Pons (tissue), 1 donor: ENCODE results near the gene FSIP1.
"Not testable (repeated sequence)": the region's sequence is repeated elsewhere in the genome, so short reads cannot be mapped to it uniquely, and the experiment has no call there.

Experiments
- DNase-seq: peaks from one replicate; pipeline ENCODE4 v3.0.0-alpha.2; 2016; ENCODE audit warnings: low spot score

FSIP1 gene

DNA sequence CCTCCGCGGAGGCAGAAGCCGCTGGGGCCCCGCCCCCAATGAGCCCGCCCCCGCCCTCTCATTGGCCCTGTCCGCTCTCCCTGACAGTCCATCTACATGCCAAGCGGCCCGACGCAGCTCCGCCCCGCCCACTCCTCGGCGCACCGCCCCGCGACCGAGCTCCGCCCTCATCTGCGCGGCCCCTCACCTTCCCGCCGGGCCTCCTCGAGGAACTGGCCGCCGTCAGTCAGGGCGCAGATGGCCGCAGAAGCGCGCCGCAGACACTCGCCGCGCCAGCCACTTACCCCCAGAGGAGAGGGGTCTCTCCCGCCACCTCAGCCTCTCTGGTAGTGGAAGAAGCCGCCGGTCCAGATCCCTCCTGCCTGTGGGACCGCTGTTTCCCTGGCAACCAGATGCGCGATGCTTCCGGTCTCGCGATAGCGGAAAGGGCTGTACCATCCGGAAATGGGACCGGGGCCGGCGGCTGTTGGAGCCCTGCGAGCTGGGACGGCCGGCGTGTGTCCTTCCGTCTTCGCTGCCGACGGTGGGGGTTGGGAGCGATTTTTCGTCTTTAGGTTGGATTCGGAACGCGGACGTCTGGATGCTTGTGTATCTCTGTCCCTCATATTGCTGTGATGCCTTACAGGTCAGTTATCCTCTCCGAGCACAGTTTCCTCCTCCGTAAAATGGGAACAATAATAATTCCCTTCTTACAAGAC lies at the start of gene FSIP1:
TSS of gene FSIP1 (minus strand) at position 401 of the 698 bp plus-strand sequence. CDS start 6,317 bp downstream, outside the sequence.
- DNase-seq = peak; percentile 92

DNA sequence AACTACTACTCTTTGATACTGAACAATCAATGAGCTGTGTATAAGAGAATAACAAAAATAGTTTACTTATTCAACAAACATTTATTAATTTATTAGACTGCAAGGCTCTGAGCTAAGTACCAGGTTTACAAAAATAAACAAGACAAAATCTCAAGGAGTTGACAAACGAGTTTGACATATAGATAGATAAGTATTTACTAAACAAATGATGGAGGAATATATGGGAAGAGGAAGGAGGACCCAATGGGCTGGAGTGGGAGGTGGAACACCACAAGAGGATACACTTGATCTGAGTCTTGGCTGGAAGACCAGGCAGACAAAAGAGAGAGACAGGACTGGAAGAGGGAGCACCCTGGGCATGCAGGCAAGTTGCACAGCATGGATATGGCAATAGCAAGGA lies 47.5 kb upstream of the FSIP1 start:
- DNase-seq = no peak

DNA sequence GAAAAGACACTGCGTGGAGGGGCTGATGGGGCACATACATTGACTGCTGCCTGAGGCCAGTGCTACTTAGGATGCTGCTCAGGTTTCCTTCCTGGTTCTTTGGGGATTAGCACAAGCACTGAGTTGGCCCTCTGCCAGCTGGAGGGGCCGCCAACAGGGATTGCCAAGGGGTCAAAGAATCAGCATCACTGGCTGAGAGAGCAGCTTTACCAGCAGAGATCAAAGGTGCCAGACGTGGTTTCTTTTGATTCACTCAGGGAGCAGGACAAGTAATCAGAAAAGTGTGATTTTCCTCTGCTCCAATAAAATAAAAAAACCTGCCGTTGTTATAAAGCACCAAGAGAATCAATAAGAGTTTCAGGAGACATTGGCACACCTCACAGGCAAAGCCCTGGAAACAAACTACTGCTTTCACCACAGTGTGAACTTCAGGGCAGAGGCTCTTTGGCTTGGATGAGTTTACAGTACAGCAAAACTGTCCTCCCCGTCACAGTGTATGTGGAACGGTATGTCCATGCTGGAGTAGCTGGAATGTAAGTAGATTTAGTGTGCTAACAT lies 45.8 kb upstream of the FSIP1 start:
- DNase-seq = no peak

DNA sequence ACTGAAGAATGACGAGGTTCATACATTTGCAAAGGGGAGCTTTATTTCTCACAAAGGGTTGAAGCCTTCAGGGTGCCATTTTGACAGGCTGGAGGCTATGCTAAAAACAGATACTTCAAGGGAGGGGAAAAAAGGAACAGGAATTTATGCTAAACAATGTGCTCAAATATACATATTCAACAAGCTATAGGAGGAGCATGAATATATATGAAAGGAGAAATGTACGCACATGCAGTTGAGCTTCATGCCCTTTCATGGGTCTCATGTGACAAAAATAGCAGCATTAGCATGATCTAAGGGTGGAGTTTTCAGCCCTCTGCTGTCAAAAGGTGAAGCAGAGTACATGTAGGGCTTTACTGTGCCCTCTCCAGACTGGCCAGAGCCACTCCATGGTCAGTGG lies 44.3 kb upstream of the FSIP1 start:
- DNase-seq = no peak

DNA sequence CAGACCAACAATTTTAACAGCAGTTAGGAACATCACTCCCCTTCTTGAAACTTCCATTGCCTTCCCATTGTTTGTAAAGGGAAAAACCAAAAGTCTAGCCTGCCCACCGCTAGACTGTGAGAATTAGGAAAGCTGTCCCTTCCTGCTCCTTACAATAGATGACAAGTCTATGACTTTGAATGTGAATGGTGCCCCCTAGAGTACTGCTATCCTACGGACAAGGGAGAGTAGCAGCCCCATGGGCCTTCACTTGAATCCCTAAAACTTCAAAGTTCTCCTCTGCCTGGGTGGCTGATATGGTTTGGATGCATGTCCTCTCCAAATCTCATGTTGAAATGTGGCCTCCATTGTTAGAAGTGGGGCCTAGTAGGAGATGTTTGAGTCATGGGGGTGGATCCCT lies 41.0 kb upstream of the FSIP1 start:
- DNase-seq = no peak

DNA sequence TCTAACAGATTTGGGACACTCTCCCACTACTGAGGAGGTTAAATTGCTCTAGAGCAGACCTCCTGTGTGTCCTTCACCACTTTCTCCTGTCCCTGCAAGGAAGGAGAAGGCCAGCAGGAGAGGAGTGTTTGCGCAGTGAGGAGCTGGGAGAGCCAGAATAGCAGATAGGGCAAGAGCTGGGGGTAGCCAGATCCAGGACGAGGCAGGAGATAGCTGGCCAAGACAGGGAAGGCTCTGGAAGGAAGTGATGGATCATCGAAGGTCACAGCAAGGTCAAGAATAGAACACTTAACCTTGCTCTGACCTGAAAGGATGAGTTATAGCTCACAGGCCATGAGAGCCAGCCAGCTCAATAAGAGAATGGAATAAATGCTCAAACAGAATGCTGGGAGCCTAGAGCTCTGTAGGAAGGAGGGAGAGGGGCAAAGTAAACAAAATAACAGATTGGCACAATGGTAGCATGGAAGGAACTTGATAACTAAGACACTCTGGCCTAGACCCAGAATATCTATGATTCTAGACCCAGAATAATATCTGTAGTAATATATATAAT lies 37.5 kb upstream of the FSIP1 start:
- DNase-seq = no peak

DNA sequence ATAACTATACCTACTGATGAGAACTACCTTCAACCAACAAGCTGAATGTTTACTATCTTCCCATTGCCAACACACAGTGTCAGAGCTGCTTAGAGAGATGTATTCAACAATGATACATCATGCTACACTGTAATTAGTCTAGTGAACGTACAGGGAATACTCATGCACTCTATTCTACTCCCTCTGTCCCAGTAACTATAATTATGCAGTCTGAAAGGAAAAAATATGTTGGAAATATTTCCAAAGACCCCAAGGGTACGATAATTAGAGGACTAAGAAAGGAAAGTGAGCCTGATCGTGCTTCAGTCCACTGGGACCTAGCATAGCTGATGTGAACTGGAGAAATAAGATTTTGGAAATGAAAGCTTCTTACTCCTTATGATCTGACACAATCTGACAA lies 36.9 kb upstream of the FSIP1 start:
- no peak for DNase-seq

DNA sequence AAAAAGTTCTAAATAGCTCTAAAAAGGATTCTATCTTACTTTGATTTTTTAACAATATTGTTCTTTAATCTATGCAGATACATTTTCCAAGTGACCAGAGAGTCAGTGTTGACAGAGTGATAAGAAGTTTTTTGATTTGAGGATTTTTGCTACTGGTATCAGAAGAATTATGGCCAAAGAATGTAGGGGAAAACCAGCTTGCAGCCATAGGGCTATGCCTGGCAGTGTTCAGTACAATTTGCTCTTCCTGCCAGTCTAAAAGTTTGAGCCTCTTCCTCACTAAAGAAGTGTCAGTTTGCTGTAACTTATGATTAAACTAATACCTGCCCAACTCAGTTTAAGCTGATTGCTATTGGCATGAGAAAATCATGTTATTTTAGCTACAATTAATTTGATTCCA lies 35.3 kb upstream of the FSIP1 start:
- DNase-seq = no peak

DNA sequence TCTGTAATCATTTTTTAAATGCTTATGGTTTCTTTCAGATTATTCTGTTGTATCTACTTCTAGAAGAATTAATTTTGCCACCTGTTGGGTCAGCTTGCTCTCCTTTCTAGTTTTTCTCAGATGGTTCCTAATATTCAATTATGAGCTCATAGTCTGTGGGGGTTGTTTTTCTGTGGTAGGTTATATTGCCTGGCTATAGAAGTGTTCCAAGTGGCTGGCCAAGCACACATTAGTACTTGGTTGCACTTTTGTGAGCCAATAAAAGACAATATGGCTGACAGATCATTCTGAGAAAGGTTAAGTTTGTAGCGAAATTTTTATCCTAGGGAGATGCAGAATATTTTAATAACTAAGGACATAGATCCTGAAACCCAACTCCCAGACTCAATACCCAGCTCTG lies 31.8 kb upstream of the FSIP1 start:
- no peak for DNase-seq

DNA sequence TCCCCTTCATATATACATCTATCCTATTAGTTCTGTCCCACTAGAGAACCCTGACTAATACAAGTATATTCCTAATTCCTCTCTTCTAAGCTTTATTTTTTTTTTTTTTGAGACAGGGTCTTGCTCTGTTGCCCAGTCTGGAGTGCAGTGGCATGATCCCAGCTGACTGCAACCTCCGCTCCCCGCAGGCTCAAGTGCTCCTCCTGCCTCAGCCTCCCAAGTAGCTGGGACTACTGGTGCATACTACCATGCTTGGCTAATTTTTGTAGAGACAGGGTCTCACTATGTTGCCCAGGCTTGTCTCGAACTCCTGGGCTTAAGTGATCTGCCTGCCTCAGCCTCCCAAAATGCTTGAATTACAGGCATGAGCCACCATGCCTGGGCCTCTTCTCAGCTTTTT lies 30.0 kb upstream of the FSIP1 start:
- not testable (repeated sequence) for DNase-seq

DNA sequence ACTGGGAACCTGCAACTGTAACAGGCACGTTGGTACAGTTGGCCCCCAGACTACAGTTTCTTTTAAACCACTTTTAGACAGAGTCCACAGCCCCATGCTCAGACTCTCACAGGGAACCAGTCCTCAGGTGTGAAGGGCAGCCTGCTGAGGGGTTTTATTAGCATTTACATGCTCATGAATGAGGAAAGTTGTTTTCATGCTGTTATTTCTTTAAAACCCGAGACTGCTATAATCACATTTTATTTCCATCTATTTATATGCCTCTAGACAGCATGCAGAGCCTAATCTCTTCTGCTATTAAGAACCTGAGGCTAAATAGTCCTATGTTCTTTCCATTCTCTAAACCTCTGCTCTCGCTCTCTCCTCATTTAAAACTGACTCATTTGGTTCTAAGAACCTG lies 26.3 kb upstream of the FSIP1 start:
- DNase-seq = no peak

DNA sequence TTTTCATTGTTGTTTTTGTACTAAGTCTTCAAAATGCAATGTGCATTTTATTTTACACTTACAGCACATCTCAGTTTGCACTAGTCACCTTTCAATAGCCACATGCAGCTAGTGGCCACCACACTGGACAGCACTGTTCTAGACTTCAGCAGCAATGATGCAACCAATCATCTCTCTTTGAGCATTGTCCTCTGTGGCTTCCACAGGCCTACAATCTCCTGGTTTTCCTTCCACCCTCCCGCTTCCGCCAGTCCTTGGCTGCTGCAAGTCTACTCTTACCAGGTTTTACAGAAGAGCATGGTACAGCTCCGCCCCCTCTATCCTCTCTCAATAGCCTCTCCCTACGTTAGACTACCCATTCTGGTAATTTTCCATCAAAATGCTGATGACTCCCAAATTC lies 25.1 kb upstream of the FSIP1 start:
- DNase-seq = no peak

DNA sequence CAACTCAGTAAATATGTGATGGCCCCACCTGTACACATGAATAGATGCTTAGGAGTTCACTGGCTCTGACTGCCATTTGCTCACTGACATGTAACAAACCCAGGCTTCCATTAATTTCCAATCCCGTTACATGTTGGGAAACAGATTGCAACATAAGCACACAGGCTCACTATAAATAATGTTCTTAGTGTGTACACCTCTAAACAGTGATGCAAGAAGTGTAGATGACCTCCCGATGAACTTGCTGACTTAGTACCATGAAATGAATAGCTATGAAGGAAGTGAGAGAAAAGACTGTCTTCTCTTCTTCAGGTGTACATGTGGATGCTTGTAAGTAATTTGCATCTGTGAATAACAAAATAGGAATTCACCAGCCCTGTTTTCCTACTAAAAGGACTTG lies 21.4 kb upstream of the FSIP1 start:
- DNase-seq = no peak

DNA sequence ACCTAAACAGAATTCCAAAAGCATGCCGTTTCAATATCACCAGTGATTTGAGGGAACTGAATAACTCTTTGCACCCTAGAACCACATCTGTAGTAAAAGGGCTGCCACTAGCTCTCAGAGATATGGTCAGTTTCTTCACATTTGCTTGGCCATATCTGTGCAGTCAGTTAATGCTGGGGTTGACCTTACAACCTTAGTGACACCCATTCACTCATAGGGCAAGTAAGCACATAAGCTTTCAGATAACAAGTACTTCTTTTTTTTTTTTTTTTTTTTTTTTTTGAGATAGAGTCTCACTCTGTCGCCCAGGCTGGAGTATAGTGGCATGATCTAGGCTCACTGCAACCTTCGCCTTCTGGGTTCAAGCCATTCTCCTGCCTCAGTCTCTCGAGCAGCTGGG lies 20.4 kb upstream of the FSIP1 start:
- DNase-seq = no peak

DNA sequence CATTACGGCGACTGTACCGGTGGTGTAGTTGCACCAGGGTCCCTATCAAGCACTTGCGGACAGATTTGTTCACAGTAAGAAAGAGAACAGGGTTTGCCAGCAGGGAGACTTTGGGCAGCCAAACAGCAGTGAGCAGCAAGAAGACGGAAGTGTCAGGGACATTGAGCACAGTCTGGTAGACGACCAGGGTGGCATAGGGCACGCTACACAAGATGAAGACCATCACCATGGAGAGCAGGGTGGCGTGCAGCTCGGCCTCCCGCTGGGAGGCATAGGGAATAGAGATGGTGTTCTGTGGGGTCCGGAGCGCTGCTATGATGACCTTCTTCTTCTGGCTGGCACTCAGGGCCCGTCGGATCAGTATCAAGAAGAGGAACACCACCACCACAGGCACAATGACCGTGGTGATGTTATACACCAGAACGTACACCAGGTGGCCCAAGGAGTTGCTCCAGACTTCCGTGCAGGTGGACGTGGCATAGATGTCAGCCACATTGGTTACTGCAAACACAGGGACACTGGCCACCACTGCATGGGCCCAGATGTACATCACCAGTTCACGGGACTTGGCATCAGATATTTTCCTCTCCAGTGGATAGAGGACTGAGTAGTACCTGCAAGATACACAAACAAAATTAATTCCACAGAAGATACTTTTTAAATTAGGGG lies 19.1 kb upstream of the FSIP1 start:
- DNase-seq = no peak

DNA sequence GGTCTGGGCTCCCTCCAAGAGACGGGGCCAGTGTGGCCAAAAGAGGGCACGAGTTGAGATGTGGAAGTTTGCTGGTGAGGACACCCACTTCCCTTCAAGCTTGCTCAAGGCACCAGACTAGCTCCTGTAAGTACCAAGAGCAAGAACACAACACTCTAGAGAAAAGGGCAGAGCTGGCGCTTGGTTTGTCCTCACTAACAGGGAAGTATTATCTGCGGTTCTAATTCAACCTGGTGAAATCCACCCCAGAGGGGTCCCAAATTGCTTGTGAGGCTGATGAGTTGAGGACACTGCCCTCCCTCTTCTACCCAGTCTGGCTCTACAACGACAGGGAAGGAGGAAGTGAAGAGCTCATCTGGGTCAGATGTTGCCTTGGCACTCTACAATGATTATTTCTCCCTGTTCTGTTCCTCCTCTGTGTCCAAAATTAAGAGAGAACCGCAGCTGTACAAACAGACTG lies 16.9 kb upstream of the FSIP1 start:
- DNase-seq = peak; percentile 55

DNA sequence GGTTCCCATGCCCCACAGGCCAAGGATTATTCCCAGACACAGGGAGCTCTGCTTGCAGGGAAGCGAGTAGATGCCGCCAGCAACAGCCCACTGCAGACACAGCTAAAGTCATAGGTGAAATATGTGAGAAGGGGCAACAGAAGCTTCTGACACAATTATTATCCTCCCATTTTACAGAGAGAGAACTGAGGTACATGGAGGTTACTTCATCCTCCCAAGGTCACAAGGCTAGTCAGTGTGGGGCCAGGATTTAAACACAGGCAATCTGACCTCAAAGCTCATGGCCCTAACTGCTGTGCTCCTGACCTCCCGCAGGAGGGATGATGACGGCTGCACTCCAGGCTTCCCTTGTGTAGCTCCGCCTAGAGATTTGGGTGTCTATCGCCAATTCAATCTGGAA lies 15.7 kb upstream of the FSIP1 start:
- no peak for DNase-seq

DNA sequence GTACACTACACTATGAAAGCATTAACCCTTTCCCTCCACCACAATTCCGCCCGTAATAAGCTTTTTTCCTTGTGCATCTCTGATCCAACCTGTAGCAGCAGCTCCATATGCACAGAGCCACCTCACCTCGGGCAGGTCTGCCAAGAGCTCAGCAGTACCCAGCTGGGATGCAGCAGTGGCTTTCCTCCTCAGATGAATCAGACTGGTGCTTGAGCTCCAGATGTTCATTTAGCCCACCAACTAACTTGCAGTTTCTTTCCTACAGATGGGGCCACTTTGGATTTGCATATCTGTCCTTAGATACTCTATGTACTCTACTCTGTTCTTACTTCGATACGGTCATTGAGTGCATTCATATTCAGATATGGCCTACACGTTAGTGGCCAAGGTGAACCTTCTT lies 14.8 kb upstream of the FSIP1 start:
- no peak for DNase-seq

DNA sequence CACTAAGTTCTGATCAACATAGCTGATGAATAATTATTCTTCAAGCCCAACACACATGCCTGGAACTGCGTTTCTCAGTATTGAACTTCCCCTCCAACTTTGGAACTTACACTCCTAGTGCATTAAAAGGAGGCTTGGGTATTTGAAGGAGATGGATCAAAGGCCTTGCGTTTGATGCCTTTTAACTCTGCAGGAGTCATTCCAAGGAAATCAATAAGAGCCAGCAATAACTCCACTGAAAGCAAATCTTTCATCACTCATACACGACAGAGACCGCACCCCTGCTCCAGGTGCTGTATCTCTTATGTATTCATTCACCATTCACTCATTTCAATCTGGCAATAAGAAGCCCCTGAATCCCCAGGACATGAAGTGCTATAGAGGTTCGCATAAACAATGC lies 14.0 kb upstream of the FSIP1 start:
- DNase-seq = no peak

DNA sequence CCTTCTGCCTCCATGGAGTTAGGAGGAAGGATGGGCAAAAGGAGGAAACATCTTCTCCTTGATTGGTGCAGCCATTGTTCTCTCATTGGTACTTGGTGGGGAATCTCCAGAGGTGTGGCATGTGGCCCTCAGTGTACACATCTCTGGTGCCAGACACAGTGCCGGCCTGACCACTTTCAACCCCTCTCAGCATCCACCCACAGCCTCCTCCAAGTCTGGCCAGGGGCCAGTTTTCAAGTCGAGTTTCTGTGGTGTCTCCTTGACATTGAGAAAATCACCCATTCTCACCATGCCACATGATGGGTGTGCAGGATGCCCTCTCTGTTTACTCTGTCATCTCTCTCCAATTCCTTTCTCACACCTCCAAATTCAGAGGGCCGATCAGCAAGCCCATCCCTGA lies 12.8 kb upstream of the FSIP1 start:
- no peak for DNase-seq

DNA sequence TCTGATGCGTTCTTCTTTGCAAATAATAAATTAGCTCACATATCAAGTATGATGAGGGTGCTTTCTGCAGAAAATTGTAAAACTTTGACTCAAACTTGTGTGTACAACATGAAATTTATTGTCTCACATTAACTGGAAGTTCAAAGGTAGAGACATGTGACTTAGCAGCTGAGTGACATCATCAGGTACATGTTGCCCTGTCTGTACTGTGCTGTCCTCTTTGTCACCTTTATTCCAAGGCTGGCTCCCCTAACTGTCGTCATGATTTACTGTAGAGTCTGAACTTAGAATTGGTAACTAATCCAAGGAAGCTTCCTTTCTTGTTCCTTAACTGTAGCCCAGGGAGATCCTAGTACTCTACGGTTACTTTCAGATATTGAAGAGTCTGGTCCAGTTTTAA lies 12.3 kb upstream of the FSIP1 start:
- no peak for DNase-seq

DNA sequence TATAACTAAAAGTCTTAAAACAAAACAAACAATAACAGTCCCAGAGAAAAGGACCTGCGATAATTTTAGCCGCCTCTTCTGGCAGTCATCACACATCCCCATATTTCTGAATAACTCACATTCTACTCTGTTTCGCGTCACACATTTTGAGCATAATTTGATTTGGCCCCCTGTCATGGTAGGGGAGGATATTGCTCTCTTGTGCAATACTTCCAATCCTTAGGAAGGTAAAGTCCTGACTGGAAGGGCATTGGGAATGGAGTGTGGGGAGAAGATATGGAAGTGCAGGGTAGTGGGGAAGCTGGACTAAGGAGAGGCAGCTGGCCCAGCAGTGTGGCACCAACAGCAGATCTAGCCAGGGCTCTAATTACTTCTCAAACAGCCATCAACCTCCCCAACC lies 11.3 kb upstream of the FSIP1 start:
- DNase-seq = no peak

DNA sequence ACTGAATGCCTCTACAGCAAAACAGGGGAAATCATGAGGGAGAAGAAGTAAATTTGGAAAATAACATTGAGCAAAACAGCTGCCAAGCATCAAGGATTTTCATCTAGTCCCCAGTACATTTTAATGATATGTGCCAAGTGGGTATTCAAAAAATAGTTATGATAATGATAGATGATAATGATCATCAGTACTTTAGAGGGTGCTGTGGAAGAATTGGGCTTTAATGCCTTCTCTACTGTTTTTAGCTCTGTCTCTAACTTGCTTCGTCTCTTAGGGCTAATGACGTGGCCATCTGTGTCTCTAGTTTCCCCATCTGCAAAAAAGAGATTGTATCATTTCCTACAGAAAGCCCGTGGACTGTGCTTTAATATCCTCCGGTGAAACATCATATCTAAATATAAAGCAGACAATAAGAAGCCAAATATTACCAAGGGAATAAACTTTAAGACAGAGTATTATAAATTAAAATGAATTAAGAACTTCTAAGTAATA lies 10.2 kb upstream of the FSIP1 start:
- no peak for DNase-seq
